ENCODE data around the gene FSCN2.

FSCN2 gene

GRCh38 chr17:81520021-81520901, 7.9 kb upstream of the FSCN2 start:
- peak; percentile 30 for DNase-seq (ENCODE audit: extremely low read depth, insufficient read length)
- Histone ChIP-seq H3K27me3 (replicated peaks; ENCODE audit: control insufficient read depth, insufficient read depth, low read length) (no peaks in the 10 kb centered on the region), H3K36me3 (ENCODE audit: control insufficient read depth, insufficient read depth, low read length) (no peaks in the 10 kb centered on the region; the same call in 1 of the 2 replicates), H3K4me3 (replicated peaks; ENCODE audit: low read depth, low read length) (peak overlapping the region; percentile 67)
- TF ChIP-seq CTCF (IDR thresholded peaks at IDR 0.05; ENCODE audit: insufficient read depth, low read length, poor library complexity, severe bottlenecking), result no peak

GRCh38 chr17:81522491-81523401, 5.4 kb upstream of the FSCN2 start:
- Histone ChIP-seq H3K36me3 (ENCODE audit: control insufficient read depth, insufficient read depth, low read length) (no peaks in the 10 kb centered on the region), H3K4me3 (replicated peaks; ENCODE audit: low read depth, low read length) (no peak overlapping the region), H3K27me3 (replicated peaks; ENCODE audit: control insufficient read depth, insufficient read depth, low read length) (no peaks in the 10 kb centered on the region)
- TF ChIP-seq CTCF (IDR thresholded peaks at IDR 0.05; ENCODE audit: insufficient read depth, low read length, poor library complexity, severe bottlenecking), result no peak
- peak; percentile 12 for DNase-seq (ENCODE audit: extremely low read depth, insufficient read length)

- H3K4me3 ChIP-seq (replicated peaks; ENCODE audit: low read depth, low read length), result no peak overlapping the region
- no peaks in the 10 kb centered on the region for H3K27me3 ChIP-seq (replicated peaks; ENCODE audit: control insufficient read depth, insufficient read depth, low read length)
- TF ChIP-seq CTCF (IDR thresholded peaks at IDR 0.05; ENCODE audit: insufficient read depth, low read length, poor library complexity, severe bottlenecking), result peak; percentile 36
- no peak for DNase-seq (ENCODE audit: extremely low read depth, insufficient read length)
- no peaks in the 10 kb centered on the region for H3K36me3 ChIP-seq (ENCODE audit: control insufficient read depth, insufficient read depth, low read length)
Measured at GRCh38 chr17:81523402-81524038, 4.7 kb upstream of the FSCN2 start.

- Histone ChIP-seq H3K4me3 (replicated peaks; ENCODE audit: low read depth, low read length) (no peak overlapping the region), H3K36me3 (ENCODE audit: control insufficient read depth, insufficient read depth, low read length) (no peaks in the 10 kb centered on the region), H3K27me3 (replicated peaks; ENCODE audit: control insufficient read depth, insufficient read depth, low read length) (no peaks in the 10 kb centered on the region)
- no peak for TF ChIP-seq CTCF (IDR thresholded peaks at IDR 0.05; ENCODE audit: insufficient read depth, low read length, poor library complexity, severe bottlenecking)
- no peak for DNase-seq (ENCODE audit: extremely low read depth, insufficient read length)
Measured at GRCh38 chr17:81524039-81524864, 3.9 kb upstream of the FSCN2 start.

- DNase-seq (ENCODE audit: extremely low read depth, insufficient read length), result no peak
- H3K36me3 ChIP-seq (ENCODE audit: control insufficient read depth, insufficient read depth, low read length), result no peaks in the 10 kb centered on the region
- no peak overlapping the region for H3K4me3 ChIP-seq (replicated peaks; ENCODE audit: low read depth, low read length)
- no peak for TF ChIP-seq CTCF (IDR thresholded peaks at IDR 0.05; ENCODE audit: insufficient read depth, low read length, poor library complexity, severe bottlenecking)
- no peaks in the 10 kb centered on the region for H3K27me3 ChIP-seq (replicated peaks; ENCODE audit: control insufficient read depth, insufficient read depth, low read length)
Measured at GRCh38 chr17:81524865-81525159, 3.4 kb upstream of the FSCN2 start.
